ENCODE results near the gene ADAMTS12. TPM values are rescaled to one million over a fixed set of nuclear protein-coding genes. Genes with fewer than 3 reads are reported as not detected.
A peak's percentile ranks its signal among the peaks of the same experiment; 100 is the strongest.

ADAMTS12 gene
- total RNA-seq, 1 experiment from 2014 or later = not detected

- in situ Hi-C loops (cut with HindIII; ENCODE audit: low pct_unique_long_range_greater_than_20kb, low sequenced_read_pairs) = no loop called here
- no peak for DNase-seq (ENCODE audit: low read depth, low spot score)
Observed at GRCh38 chr5:33793836-33794549, 97.8 kb downstream of the ADAMTS12 start.

- DNase-seq (ENCODE audit: low read depth, low spot score) = no peak
- in situ Hi-C loops (cut with HindIII; ENCODE audit: low pct_unique_long_range_greater_than_20kb, low sequenced_read_pairs) = no loop called here
Observed at GRCh38 chr5:33793276-33793675, 98.5 kb downstream of the ADAMTS12 start.

DNA sequence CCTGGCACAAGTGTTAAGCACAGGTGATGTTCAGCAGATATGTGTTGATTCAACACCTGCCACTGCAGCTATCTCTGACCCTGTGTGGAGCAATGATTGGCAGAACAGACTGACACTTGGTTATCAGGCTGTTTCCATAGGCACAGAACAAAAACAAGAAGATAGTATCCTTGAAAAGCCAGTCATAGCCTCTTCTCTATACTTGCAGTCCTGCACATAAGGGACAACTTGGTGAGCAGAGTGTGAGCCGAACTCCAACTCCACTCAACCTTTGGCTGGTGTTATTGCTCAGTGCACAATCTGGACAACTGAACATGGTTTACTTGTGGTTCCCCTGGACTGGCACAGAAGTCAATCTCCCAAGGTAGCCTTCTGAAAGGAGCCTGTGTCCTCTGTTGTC is 99.2 kb downstream of the ADAMTS12 start:
- in situ Hi-C loops (cut with HindIII; ENCODE audit: low pct_unique_long_range_greater_than_20kb, low sequenced_read_pairs) = no loop called here
- no peak for DNase-seq (ENCODE audit: low read depth, low spot score)

DNA sequence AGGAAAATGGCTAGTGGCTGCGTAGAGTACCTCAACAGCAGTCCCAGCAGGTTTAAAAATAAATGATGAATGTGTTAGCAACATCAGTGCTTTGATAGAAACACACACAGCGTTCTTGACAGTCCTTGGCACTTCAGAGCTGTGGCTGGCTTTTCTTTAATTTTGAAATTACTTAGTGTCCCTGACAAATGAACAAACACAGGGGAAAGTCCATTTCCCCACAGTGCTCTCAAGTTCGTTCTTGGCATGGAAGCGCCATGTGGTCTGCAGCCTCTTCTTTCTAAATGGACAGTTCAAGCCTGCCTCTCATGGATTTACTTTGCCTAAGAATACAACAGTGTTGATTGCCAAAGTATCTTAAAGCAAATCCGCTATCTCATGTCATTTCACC is 102.2 kb downstream of the ADAMTS12 start:
- in situ Hi-C loops (cut with HindIII; ENCODE audit: low pct_unique_long_range_greater_than_20kb, low sequenced_read_pairs) = no loop called here

DNA sequence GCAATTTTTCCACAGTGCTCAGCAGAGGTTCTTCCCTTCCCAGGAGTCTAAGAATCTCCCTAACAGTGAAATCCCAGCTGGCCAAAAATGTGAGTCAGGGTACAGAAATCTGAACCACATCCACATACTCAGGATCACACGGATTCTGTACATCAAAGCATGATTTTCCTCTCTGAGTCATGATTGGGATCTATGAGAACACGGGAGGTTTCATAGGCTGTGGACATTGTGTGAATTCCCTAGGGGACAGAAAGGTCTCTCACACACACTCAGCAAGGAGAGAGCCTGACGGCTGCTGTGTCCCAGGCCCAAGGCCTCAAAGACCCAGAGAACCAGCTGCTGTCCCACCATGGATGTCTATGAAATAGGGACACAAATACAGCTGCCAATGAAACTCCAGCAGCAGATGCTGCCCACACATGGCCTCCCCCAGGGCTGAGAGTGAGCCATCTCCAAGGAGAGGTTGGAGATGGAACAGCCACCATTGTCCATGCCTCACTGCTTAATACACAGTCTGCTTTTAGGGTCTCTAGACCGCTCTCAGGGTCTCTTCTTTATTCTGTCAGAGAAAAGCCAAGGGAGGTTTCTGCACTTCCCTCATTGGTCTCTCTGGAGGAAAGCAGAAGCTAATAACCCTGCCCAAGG is 102.7 kb downstream of the ADAMTS12 start:
- no peak for DNase-seq (ENCODE audit: low read depth, low spot score)
- in situ Hi-C loops (cut with HindIII; ENCODE audit: low pct_unique_long_range_greater_than_20kb, low sequenced_read_pairs) = no loop called here

More for the DNA sequence above, 102.2 kb downstream of the ADAMTS12 start:
- DNase-seq (ENCODE audit: low read depth, low spot score) = no peak

DNA sequence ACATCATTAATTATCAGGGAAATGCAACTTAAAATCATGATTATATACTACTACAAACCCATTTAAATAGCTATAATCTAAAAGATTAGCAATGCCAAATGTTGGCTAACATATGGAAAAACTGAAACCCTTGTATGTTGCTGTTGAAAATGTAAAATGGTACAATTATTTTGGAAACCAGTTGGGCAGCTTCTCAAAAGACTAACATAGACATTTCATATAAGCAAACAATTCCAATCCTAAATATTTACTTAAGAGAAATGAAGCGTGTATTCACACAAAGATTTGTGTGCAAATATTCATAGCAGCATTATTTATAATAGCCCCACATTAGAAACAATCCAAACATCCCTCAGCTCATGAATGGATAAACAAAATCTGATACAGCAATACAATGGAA is 106.2 kb downstream of the ADAMTS12 start:
- no peak for DNase-seq (ENCODE audit: low read depth, low spot score)
- in situ Hi-C loops (cut with HindIII; ENCODE audit: low pct_unique_long_range_greater_than_20kb, low sequenced_read_pairs) = no loop called here

GRCh38 chr5:33781286-33781685 is 110.5 kb downstream of the ADAMTS12 start:
- in situ Hi-C loops (cut with HindIII; ENCODE audit: low pct_unique_long_range_greater_than_20kb, low sequenced_read_pairs) = no loop called here
- DNase-seq (ENCODE audit: low read depth, low spot score) = peak; percentile 39

DNA sequence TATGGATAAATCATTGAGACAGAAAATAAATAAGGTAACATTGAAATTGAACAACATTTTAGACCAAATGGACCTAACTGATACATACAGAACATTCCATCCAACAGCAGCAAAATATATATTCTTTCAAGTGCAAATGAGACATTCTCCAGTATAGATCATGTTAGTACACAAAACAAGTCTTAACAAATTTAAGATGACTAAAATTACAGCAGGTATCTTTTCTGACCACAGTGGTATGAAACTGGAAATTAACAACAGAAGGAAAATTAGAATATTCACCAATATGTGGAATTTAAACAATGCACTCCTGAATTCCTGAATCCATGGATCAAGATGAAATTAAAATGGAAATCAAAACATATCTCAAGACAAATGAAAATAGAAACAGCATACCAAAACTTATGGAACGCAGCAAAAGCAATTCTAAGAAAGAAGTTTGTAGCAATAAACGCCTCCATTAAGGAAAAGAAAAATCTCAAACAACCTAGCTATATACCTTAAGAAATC is 115.6 kb downstream of the ADAMTS12 start:
- in situ Hi-C loops (cut with HindIII; ENCODE audit: low pct_unique_long_range_greater_than_20kb, low sequenced_read_pairs) = no loop called here
- no peak for DNase-seq (ENCODE audit: low read depth, low spot score)

DNA sequence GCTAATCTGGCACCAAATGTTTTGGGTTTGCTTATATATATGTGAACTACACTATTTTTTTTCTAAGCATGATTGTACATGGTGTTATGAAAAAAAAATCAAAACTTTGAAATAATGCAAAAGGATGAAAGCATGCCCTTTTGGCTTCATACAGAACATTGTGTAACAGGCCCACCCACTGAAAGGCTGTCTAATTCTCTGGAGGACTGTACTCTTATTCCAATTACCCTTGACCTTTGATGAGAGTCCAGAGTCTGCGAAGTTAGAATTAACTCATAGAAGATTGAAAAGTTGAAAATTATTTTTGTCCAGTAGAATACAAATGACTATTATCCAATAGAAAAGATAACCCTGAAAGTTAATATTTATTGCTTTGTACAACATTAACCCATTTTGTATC is 117.4 kb downstream of the ADAMTS12 start:
- DNase-seq (ENCODE audit: low read depth, low spot score) = no peak
- in situ Hi-C loops (cut with HindIII; ENCODE audit: low pct_unique_long_range_greater_than_20kb, low sequenced_read_pairs) = no loop called here

- in situ Hi-C loops (cut with HindIII; ENCODE audit: low pct_unique_long_range_greater_than_20kb, low sequenced_read_pairs) = no loop called here
- no peak for DNase-seq (ENCODE audit: low read depth, low spot score)
Observed at GRCh38 chr5:33772380-33772897, 119.4 kb downstream of the ADAMTS12 start.

GRCh38 chr5:33769968-33770367 is 121.8 kb downstream of the ADAMTS12 start:
- in situ Hi-C loops (cut with HindIII; ENCODE audit: low pct_unique_long_range_greater_than_20kb, low sequenced_read_pairs) = no loop called here
- no peak for DNase-seq (ENCODE audit: low read depth, low spot score)

DNA sequence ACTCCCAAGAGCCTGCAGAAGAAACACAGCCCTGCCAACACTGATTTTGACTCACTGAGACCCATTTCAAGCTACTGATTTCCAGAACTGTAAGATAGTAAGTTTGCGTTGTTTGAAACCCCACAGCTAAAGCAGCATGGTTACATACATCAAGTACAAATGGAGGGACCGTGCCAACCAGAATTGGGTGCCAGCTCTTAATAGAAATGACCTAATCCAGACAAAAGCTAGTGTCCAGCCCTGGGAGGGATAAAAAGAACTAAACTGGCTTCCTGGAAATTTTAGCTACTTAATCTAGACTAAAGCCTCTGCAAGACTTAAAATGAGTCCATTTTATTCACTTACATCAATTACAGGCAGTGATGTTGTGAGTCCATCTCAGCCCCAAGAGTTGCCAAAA is 122.6 kb downstream of the ADAMTS12 start:
- DNase-seq (ENCODE audit: low read depth, low spot score) = no peak
- in situ Hi-C loops (cut with HindIII; ENCODE audit: low pct_unique_long_range_greater_than_20kb, low sequenced_read_pairs) = no loop called here

GRCh38 chr5:33766023-33766422 is 125.8 kb downstream of the ADAMTS12 start:
- in situ Hi-C loops (cut with HindIII; ENCODE audit: low pct_unique_long_range_greater_than_20kb, low sequenced_read_pairs) = no loop called here
- DNase-seq (ENCODE audit: low read depth, low spot score) = no peak

- in situ Hi-C loops (cut with HindIII; ENCODE audit: low pct_unique_long_range_greater_than_20kb, low sequenced_read_pairs) = no loop called here
- no peak for DNase-seq (ENCODE audit: low read depth, low spot score)
Observed at GRCh38 chr5:33764786-33765185, 127.0 kb downstream of the ADAMTS12 start.

DNA sequence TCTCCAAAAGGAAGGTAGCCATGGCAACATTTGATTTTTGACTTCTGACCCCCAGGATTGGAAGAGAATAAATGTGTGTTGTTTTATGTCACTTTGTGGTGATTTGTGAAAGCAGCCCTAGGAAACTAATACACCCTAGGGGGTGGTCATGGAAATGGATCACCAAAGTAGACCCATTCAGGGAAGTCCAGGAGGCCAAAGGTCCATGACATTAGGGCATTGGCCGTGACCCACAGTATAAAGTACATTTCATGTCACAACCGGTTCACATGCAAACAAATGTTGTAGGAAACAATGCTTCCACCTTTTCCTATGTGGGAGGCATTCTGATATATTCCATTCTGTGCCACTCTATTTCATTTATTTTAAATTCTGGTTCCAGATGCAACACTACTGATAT is 128.4 kb downstream of the ADAMTS12 start:
- in situ Hi-C loops (cut with HindIII; ENCODE audit: low pct_unique_long_range_greater_than_20kb, low sequenced_read_pairs) = no loop called here
- no peak for DNase-seq (ENCODE audit: low read depth, low spot score)

GRCh38 chr5:33762859-33763258 is 128.9 kb downstream of the ADAMTS12 start:
- DNase-seq (ENCODE audit: low read depth, low spot score) = no peak
- in situ Hi-C loops (cut with HindIII; ENCODE audit: low pct_unique_long_range_greater_than_20kb, low sequenced_read_pairs) = no loop called here

DNA sequence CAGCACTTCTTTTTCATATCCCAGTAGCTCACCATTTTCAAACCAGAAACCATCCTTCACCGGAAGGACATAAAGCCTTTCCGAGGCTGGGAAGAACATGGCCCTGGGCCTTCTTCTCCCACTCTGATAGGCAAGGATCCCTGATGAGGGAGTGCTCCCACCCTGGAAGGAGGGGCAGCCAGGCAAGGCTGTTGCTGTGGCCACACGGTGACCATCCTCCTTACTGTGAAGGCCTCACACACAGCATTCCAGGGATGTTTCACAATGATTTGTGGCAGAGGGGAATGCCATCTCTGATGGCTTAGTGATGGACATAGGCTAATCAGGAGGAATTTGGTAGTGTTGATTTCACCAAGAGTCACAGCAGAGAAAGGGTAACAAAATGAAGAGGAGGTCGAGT is 130.7 kb downstream of the ADAMTS12 start:
- DNase-seq (ENCODE audit: low read depth, low spot score) = no peak
- in situ Hi-C loops (cut with HindIII; ENCODE audit: low pct_unique_long_range_greater_than_20kb, low sequenced_read_pairs) = no loop called here

DNA sequence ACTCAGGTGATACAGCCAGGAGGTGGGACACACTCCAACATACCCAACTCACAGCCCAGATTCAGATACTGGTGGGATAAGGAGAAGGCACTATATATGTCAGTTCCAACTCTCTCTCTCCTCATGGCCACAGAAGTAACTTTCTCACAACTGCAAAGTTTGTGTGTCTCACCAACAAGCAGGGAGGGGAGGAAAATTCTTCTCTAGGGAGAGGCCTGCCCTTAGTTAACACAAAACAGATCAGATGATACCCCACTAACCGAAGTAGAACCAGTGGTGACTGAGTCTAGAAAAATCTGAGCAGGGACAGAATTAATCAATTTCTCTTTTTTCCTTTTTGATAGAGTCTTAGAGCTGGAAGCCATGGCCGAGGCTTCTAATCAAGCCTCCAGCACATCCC is 133.1 kb downstream of the ADAMTS12 start:
- in situ Hi-C loops (cut with HindIII; ENCODE audit: low pct_unique_long_range_greater_than_20kb, low sequenced_read_pairs) = no loop called here
- DNase-seq (ENCODE audit: low read depth, low spot score) = no peak

DNA sequence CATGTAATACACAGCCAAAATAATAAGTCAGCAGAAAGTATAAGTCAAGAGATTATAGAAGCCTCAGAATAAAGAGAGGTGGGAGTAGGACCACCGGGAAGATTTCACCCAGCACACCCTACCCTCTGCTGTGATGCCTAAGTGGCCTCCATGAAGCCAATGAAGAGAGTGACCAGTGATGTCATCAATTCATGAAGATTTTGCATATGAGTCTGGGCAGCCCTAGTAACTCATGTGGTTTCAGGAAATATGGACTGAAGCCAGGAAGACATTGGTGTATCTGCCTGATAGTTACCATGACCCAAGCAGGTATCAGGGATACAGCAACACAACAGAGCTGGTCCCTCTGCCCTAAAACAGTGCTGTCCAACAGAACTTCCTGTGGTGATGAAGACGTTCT is 135.3 kb downstream of the ADAMTS12 start:
- DNase-seq (ENCODE audit: low read depth, low spot score) = no peak
- in situ Hi-C loops (cut with HindIII; ENCODE audit: low pct_unique_long_range_greater_than_20kb, low sequenced_read_pairs) = no loop called here
